ENCODE results near the gene PRAMEF17.
"Not testable (repeated sequence)": the region's sequence is repeated elsewhere in the genome, so short reads cannot be mapped to it uniquely, and the experiment has no call there.

DNA sequence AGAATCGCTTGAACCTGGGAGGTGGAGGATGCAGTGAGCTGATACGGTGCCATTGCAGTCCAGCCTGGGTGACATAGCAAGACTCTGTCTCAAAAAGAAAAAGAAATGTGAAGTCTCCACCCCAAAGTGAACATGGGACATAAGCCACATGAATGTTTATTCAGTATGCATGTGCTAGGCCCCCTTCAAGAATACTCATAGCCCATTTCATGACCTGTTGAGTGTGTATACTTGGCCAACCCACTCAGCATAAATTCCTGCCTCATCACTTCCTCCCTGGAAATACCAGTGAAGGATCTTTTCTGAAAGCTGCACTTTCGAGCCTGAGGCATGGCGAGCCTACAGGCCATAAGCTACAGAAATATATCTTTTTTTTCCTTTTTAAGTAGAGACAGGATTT lies 24.5 kb upstream of the PRAMEF17 start:
- not testable (repeated sequence) for TF ChIP-seq POLR2AphosphoS5 (IDR thresholded peaks at IDR 0.05; ENCODE audit: borderline replicate concordance, low read depth, low read length); EZH2 (IDR thresholded peaks at IDR 0.05); FOXP2 (optimal IDR thresholded peaks at IDR 0.05; ENCODE audit: control extremely low read depth, extremely low read length, insufficient read depth)

Data from SK-N-MC (cell line).